Vagina (tissue), 2 donors: ENCODE data around the gene LAMP2.

Experiments used
- CTCF ChIP-seq, 3 experiments: fragments of 450-650 bp in 2 of 3; fragments of 200-600 bp in 1 of 3; sonication (generic) in 1 of 3; IDR thresholded peaks; one replicate each; pipeline ENCODE4 v1.5.1; 2017 to 2019; ENCODE audit warnings: antibody characterized with exemption in 3 of 3, mild to moderate bottlenecking in 2 of 3, moderate library complexity in 2 of 3
- POLR2A ChIP-seq, 2 donors: fragments of 450-650 bp; IDR thresholded peaks; one replicate each; pipeline ENCODE4 v1.6.1; 2017; ENCODE audit warnings: antibody characterized with exemption in 2 of 2, mild to moderate bottlenecking in 2 of 2, moderate library complexity in 2 of 2
- POLR2AphosphoS5 ChIP-seq, 2 donors: sonication (generic); formaldehyde crosslinking; IDR thresholded peaks; one replicate each; pipeline ENCODE4 v1.9.0; 2017; ENCODE audit warnings: antibody characterized with exemption in 2 of 2, mild to moderate bottlenecking in 2 of 2, low read depth in 1 of 2; ENCODE audit not compliant: insufficient read depth in 1 of 2

DNA sequence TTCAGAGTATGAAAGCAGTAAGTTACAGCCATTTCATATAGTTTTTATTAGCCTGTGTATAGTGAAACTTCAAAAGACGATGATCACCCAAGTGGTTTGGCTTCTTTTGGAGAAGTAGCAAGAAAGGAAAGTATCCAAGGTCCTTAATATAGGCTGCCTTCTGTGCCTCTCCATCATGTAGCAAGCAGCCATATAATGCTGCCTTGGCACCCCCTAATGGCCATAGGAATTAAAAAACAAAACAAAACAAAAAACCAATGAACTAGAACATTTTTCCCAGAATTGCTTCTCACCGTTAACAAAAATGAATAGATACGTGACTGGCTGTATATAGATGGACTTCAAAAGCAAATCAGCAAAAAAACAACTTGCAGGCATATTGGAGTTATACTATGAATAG is 18.9 kb downstream of the LAMP2 start:
- no peak for TF ChIP-seq CTCF (IDR thresholded peaks at IDR 0.05)
- TF ChIP-seq POLR2A (IDR thresholded peaks at IDR 0.05), result no peak
- no peak for TF ChIP-seq POLR2AphosphoS5 (IDR thresholded peaks at IDR 0.05; ENCODE audit: insufficient read depth in 1 of 2, low read depth in 1 of 2)
